ENCODE measurements around the gene CBX8. TPM values are rescaled to one million over a fixed set of nuclear protein-coding genes. Genes with fewer than 3 reads are reported as not detected.
A peak's percentile ranks its signal among the peaks of the same experiment; 100 is the strongest.

Gene CBX8
- total RNA-seq, 1 donor from 2014 or later: 4.0 TPM

DNA sequence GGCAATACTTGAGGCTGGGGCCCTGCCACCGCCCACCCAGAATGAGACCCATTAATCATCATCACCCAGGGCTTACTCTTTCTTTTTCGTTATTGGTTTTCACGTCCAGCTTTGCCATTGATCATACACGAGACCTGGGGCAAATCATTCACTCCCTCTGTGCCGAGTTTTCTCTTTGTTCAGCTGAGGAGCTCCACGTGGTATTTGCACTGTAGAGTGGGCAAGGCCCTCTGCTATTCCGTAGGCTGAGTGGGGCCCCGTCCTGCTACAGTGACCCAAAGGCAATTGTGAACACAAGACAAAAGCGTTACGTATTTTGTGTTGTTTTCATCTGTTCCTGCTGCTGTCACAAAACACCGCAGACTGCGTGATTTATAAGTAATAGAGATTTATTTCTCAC lies 42.5 kb downstream of the CBX8 start:
- intact Hi-C loops (cut with micrococcal nuclease): no loop called here
- ChIA-PET CTCF (no interaction called here), POLR2A (no interaction called here)
- no peak for DNase-seq
- Mint-ChIP-seq H3K36me3 (ENCODE audit: low read depth) (no peaks in the 10 kb centered on the region), H3K4me1 (peaks cover 6% of the 10 kb centered on the region), H3K27me3 (peaks cover 42% of the 10 kb centered on the region), H3K27ac (no peak overlapping the region), H3K4me3 (no peak overlapping the region), H3K9me3 (no peaks in the 10 kb centered on the region)
- TF ChIP-seq, protein P1, sequence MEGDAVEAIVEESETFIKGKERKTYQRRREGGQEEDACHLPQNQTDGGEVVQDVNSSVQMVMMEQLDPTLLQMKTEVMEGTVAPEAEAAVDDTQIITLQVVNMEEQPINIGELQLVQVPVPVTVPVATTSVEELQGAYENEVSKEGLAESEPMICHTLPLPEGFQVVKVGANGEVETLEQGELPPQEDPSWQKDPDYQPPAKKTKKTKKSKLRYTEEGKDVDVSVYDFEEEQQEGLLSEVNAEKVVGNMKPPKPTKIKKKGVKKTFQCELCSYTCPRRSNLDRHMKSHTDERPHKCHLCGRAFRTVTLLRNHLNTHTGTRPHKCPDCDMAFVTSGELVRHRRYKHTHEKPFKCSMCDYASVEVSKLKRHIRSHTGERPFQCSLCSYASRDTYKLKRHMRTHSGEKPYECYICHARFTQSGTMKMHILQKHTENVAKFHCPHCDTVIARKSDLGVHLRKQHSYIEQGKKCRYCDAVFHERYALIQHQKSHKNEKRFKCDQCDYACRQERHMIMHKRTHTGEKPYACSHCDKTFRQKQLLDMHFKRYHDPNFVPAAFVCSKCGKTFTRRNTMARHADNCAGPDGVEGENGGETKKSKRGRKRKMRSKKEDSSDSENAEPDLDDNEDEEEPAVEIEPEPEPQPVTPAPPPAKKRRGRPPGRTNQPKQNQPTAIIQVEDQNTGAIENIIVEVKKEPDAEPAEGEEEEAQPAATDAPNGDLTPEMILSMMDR (IDR thresholded peaks at IDR 0.05): no peak
- no peak for ATAC-seq (ENCODE audit: low read depth)

DNA sequence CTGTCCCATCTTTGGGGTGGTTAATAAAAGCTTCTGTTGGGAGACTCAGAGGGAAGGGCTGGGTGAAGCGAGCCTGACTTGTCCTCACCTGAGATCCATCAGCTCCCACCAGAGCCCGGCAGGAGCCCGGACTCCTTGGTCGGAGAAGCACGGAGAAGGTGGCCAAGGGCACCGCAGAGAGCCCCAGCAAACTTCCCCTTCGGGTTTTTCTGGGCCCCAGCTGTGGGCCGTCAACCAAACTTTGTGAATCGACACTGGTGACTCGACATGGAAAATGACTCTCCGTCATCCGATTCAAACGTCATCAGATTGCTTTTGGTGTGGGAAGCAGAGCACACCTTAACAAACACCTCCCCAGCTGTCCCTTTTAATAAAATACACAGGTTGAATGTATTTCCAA lies 44.7 kb downstream of the CBX8 start:
- intact Hi-C loops (cut with micrococcal nuclease): no loop called here
- Mint-ChIP-seq H3K9me3 (no peaks in the 10 kb centered on the region), H3K27ac (no peak overlapping the region), H3K27me3 (peaks cover 36% of the 10 kb centered on the region), H3K4me1 (peaks cover 11% of the 10 kb centered on the region), H3K36me3 (ENCODE audit: low read depth) (no peaks in the 10 kb centered on the region), H3K4me3 (no peak overlapping the region)
- CTCF ChIA-PET: interaction anchor here (1.0 to 1.7 kb wide), 2 partner anchors 8 to 10 kb away, joined by 3 to 7 read pairs; no protein-coding TSS in a partner anchor
- POLR2A ChIA-PET: interaction anchor here (0.6 to 1.1 kb wide), 4 partner anchors 11 to 1288 kb away, joined by 3 to 6 read pairs (median 4); no protein-coding TSS in a partner anchor
- DNase-seq (no peak), ATAC-seq (ENCODE audit: low read depth) (peak; percentile 66)
- TF ChIP-seq, protein P1 (IDR thresholded peaks at IDR 0.05): no peak

DNA sequence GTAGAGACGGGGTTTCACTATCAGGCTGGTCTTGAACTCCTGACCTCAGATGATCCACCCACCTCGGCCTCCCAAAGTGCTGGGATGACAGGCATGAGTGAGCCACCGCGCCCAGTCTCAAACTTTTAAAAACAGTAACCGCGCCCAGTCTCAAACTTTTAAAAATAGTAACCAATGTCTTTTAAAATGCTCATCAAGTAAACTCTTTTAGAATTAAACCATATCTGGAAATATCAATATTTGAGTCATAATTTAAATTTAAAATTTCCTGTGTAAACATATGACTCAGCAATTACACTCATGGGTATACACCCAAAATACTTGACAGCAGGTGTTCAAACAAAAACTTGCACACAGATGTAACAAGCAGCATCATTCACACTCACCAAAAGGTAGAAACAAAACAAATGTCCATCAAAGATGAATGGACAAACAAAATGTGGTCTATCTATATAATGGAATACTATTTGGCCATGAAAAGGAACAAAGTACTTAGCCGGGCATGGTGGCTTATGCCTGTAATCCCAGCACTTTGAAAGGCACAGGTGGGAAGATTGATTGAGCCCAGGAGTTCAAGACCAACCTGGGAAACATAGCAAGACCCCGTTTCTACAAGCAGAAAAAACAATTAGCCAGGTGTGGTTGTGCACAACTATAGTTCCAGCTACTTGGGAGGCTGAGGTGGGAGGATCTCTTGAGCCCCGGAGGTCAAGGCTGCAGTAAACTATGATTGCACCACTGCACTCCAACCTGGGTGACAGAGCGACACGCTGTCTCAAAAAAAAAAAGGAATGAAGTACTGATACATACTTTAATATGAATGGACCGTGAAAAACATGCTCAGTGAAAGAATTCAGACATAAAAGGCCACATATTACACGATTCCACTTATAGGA lies 46.0 kb downstream of the CBX8 start:
- ChIA-PET CTCF (interaction anchor here (0.9 to 1.7 kb wide), 2 partner anchors 9 to 34 kb away, joined by 3 to 7 read pairs; no protein-coding TSS in a partner anchor), POLR2A (interaction anchor here (1.1 kb wide), 1 partner anchor 10 kb away, joined by 3 read pairs; no protein-coding TSS in a partner anchor)
- no peaks in the 10 kb centered on the region for H3K36me3 Mint-ChIP-seq (ENCODE audit: low read depth)
- H3K27me3 Mint-ChIP-seq: peaks cover 43% of the 10 kb centered on the region
- no peak overlapping the region for H3K4me3 Mint-ChIP-seq
- no peaks in the 10 kb centered on the region for H3K9me3 Mint-ChIP-seq
- H3K4me1 Mint-ChIP-seq: peaks cover 16% of the 10 kb centered on the region
- intact Hi-C loops (cut with micrococcal nuclease): no loop called here
- no peak overlapping the region for H3K27ac Mint-ChIP-seq
- DNase-seq (no peak), ATAC-seq (ENCODE audit: low read depth) (no peak)
- TF ChIP-seq, protein P1 (IDR thresholded peaks at IDR 0.05): no peak

DNA sequence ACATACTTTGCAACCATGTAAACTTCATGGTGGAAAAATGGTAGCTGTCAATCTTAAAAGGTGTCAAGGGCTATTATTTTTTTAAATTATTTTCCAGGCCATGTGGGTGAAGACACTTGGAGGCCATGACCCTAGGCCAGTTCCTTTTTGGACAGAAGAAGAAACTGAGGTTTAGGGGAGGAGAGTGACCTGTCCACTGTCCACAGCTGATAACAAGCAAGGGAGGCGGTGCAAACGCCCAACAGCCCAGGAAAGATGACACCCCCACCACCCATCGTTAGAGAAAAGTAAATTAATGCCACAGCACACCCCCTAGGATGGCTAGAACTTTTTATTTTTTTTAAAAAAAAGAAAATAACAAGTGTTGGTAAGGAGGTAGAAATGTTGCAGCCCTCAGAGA lies 46.9 kb downstream of the CBX8 start:
- H3K4me3 Mint-ChIP-seq: no peak overlapping the region
- H3K27me3 Mint-ChIP-seq: peaks cover 47% of the 10 kb centered on the region
- TF ChIP-seq, protein P1 (IDR thresholded peaks at IDR 0.05): no peak
- ChIA-PET CTCF (no interaction called here), POLR2A (no interaction called here)
- H3K36me3 Mint-ChIP-seq (ENCODE audit: low read depth): no peaks in the 10 kb centered on the region
- intact Hi-C loops (cut with micrococcal nuclease): no loop called here
- no peaks in the 10 kb centered on the region for H3K9me3 Mint-ChIP-seq
- H3K4me1 Mint-ChIP-seq: peaks cover 23% of the 10 kb centered on the region
- H3K27ac Mint-ChIP-seq: no peak overlapping the region
- ATAC-seq (ENCODE audit: low read depth) (no peak), DNase-seq (no peak)

DNA sequence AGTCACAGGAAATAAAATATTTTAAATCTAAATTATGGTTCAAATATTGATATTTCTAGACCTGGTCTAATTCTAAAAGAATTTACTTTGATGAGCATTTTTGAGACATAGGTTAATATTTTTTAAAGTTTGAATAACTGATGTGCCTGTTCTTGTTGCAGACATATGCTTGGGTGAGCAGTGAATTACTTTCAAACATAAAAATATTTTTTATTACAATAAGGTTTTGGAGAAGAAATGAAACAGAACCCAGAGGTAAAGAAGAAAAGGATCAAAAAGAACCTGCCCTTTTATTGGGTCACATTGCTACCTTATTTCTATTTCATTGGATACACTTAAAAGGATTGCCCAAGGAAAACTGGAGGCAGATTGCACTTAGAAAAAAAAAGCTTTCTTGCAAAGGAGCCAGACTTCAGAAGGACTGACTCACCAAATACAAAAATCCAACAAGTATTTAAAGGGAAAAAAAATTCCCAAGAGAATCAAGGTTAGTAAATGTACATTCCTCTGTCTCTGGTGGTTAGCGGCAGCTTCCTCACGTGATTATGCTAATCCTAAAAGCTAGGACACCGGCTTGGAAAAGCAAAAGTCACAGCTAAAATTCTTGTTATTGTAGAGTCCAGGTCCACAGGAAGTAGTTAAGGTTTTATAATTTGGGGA lies 47.6 kb downstream of the CBX8 start:
- Mint-ChIP-seq H3K4me3 (no peak overlapping the region), H3K27me3 (peaks cover 43% of the 10 kb centered on the region), H3K36me3 (ENCODE audit: low read depth) (no peaks in the 10 kb centered on the region), H3K27ac (no peak overlapping the region), H3K4me1 (peaks cover 23% of the 10 kb centered on the region), H3K9me3 (no peaks in the 10 kb centered on the region)
- CTCF ChIA-PET: no interaction called here
- ATAC-seq (ENCODE audit: low read depth) (no peak), DNase-seq (no peak)
- intact Hi-C loops (cut with micrococcal nuclease): no loop called here
- POLR2A ChIA-PET: no interaction called here
- TF ChIP-seq, protein P1 (IDR thresholded peaks at IDR 0.05): no peak
